T-helper 1 cell (primary cell): ENCODE data around the gene RAB8B.
"Not testable (repeated sequence)": the region's sequence is repeated elsewhere in the genome, so short reads cannot be mapped to it uniquely, and the experiment has no call there.

ENCODE experiments used
- DNase-seq, 5 donors: peaks; one replicate each; pipeline ENCODE4 v3.0.0-alpha.2; 2012 to 2020

RAB8B gene

DNA sequence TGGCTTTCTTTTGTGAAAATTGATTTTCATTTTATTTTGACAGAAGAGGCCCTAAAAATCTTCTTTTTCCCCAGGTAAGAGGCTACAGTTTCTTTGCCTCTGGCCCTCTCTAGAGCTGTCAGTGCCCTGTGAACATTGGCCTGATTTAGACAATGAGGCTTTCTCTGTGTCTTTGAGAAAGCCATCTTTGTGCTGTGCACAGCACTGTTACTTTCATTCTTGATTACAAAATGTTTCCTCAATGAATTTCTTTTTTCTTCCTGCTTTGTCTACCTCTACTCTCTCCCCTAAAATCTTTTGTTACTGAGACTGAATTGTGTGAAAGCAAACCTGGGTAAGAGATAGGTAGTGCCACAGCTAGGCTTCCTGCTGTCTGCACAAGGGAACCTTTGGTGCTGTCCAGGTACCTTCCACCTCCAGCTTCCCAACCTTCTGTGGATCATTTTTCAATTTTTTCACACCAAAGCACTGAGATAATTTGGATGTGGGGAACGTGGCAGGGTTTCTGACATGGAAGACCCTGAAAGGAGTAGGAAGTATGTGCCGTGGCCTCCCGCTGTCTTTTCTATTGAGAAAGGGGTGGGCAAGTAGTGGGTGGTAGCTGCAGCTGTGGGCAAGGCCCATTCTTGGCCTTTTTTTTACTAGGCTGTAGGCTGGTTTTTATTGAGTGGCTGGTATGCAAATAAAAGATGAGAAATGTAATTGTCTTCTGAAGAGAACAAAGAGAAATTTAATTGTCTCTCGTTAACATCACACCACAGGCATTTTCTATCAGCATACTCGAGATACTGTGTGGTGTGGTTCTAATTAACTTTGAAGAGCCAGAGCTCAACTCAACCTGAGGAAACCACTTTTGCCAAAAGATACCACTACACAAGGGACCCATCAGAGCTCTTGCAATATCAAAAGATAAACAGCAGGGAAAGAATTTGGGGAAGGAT is 21.0 kb downstream of the RAB8B start:
- DNase-seq: no peak

DNA sequence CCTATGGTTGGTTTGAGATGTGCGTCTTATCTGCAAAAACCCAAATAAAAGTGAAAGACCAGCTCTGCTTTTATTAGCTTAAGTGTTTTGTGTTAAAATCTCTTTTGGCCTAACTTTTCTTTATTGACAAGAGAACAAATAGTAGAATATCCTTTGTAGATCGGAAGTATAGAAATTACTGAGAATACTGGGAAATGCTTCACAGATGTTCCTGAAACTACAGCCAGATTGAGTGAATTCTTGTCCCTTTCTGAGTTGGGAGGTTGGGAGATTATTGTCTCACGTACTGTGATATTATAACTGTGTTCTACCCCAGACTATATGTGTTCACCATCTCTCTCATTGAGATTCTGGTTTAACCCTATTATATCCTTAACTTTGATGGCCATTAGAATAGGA is 21.7 kb downstream of the RAB8B start:
- DNase-seq: no peak

DNA sequence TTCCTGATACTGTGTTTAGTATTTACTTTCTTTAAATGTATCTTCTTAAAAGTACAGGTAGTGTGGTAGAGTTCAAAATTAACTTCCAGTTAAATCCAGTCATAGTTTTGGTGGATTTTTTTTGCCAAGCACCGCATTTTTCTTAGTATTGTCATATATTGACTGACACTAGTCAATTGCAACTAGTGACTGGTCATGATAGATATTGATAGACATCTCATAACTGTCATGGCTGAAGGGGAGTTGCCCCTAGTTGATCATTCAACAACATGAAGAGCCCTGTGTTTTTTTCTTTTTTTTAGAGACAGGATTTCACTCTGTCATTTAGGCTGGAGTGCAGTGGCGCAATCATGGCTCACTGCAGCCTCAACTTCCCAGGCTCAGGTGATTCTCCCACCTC is 22.1 kb downstream of the RAB8B start:
- DNase-seq: peak in 1 of 5 donors; percentile 22

DNA sequence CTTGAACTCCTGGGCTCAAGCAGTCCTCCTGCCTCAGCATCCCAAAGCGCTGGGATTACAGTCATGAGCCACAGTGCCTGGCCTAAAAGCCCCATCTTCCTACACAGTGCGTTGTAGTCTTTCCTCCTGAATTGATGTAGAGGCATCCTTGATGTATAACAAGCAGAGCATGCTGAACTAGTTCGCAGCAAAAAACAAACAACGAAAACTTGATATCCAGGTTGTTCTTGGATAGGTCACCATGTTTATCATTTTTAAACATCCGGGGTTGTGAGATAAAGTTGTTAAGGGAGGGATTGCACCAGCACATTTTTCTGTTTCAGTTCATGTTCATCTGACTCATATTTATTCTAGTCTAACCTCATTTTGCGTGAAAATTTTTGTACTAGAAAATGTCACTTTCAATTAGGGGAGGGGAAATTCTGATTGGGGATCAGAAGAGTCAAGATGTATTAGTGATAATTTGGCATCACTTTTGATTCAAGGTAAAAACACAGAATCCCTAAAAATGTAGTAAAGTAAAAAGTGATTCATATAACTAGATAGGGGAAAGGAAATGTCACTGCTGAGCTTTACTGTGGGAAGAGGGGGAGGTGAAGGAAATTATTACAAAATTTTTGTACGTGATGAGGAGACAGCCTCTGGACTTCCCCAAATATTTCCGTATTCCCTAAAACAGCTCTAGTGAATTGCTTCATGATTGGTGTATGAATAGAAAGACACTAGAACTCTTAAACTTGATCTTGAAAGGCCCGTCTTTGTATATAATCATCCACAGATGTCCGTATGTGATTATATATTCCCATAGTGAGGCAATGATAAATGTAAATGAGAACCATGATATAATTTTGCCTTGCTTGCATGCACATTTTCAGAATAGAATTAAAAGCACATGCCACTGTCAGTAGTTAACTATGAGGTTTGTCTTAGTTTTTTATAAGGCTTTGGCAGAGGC is 22.9 kb downstream of the RAB8B start:
- DNase-seq: peak in 1 of 5 donors; percentile 73

DNA sequence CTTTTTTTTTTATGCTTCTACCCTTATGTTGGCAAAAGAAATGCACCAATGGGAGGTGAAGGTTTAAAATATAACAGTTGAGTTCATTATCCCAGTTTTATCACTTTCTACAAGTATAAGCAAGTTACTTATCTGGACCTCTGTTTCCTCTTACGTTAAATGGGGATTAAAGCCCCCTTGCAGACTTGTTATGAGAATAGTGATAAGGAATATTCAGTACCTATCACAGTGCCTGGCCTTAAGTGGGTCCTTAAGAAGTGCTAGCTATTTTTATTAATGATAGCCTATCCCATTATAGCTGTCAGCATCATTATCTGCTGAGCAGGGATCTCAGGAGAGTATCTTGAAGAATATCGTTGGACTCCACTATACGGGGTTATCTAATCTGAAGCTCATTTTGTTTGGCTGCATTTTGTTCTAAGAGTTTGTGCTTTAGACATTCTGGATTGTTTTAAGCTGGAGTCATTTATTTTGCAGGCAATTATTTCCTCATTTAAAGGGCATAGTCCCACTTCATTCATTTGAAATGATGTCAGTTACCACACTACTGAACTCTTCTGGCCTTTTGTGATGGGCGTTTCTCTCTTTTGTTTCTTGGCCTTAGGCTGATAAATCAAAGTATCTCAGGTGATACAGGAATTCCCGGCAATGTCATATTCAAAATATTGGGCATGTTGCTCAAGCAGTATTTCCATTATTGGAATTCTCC is 28.8 kb downstream of the RAB8B start:
- DNase-seq: no peak

DNA sequence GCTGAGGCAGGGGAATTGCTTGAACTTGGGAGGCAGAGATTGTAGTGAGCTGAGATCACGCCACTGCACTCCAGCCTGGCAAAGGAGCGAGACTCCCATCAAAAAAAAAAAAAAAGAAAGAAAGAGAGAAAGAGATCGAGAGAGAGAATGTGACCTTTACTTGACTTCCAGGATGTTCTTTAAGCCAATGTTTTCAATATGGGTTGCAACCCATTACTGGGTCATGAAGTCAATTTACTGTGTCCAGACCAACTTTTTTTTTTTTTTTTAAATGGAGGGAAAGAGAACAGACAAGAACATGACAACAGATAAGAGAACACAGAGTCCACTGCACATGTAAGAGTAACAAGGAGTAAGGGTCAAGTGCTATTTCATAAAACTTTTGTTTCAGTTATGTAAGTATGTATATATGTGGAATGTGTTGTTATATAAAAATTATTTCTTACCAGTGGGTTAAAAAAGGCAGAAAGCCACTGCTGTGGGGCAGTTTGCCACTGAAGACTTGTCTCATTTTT is 29.8 kb downstream of the RAB8B start:
- DNase-seq: no peak

DNA sequence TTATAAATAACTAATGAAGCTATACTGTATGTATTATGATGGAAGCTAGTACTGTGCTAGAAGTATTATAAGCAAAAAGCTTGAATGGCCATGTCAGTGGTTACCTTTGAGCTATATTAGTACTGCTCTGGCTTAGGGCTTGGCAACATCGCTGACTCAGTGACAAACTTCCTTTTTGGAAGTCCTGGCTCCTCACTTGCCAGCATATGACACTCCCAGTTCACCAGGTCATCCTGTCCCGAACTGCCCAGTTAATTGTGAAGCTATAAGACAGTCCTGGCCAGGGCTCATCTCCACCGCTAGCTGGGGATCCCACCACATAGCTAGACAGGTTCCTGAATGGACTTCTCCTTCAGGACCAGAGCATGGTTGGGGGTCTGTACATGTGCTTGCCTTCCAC is 31.9 kb downstream of the RAB8B start:
- DNase-seq: no peak

DNA sequence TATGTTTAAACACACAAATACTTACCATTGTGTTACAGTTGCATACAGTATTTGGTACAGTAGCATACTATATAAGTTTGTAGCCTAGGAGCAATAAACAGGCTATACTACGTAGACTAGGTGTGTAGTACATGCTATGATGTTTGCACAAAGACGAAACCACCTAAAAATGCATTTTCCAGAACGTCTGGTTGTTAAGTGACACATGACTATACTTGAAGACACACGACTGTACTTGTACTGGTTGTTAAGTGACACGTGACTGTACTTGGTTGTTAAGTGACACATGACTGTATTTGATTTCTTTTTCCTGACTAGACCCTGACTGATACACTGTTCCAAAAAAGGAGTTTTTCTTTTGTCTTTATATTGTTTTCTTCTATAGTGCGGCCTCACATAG is 34.1 kb downstream of the RAB8B start:
- no peak for DNase-seq

DNA sequence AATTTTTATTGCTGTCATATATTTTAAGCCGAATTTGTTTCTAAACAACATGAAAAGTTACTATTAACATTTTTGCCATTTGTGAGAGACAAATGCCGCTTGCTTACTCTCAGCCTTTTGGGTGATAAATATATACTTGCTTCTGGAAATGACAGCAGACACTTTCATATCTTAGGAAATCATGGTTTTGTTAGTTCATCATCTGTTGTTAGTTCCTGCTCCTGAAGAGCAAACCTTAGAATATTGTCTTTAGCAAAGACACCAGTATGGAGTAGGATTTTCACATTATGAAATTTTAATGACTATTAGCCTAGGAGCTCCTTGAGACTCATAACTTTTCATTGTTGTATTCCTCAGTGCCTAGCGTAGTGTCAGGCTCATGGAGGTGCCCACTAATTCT is 36.0 kb downstream of the RAB8B start:
- DNase-seq: no peak

DNA sequence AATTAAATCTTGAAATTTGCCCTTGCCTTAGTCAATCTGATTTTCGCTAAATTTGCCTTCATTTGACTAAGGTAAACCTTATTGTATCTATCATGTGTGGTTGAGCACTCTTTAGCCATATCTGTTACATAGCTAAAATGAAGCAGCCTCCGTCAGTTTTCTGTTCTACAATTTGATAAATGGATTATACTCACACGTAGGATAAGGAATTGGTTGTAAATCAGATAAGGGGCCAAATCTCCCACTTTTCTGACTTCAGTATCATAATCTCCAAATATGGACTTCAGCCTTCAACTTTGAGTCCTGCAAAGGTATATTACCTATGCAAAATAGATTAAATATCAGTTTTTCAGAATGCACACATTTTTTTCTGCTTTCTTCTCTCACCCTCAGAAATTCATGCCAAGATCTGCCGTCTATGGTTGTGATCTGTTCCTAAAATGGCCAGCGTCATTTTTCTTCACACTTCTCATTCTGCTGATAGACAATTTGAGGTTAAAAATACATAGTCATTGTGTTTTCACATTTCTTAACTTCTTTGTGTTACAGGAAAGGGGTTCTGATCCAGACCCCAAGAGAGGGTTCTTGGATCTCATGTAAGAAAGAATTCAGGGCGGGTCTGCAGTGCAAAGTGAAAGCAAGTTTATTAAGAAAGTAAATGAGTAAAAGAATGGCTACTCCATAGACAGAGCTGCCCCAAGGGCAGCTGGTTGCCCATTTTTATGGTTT is 36.9 kb downstream of the RAB8B start:
- DNase-seq: no peak

DNA sequence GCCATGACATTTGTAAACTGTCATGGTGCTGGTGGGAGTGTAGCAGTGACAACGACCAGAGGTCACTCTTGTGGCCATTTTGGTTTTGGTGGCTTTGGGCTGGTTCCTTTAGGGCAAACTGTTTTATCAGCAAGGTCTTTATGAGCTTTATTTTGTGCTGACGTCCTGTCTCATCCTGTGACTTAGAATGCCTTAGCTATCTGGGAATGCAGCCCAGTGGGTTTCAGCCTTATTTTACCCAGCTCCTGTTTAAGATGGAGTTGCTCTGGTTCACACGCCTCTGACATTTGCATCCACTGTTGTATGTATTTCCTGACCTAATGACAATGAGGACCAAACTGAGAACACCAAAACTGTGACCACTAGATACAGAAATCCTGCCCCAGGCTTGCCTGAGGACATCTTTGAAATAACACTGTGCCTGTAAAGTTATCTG is 37.6 kb downstream of the RAB8B start:
- DNase-seq: no peak

DNA sequence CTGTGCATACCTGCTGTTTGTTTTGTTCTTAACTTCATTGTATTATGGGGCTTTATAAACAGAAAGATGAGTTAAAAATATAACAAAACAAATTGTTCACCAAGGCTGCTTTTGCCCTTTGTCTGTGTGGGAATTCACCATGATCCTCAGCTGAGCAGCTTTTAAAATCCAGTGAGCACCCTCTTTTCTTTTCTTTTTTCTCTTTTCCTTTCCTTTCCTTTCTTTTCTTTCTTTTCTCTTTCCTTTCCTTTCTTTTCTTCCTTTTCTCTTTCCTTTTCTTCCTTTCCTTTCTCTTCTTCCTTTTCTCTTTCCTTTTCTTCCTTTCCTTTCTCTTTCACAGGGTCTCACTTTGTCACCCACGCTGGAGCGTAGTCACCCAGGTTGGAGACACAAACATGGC is 38.3 kb downstream of the RAB8B start:
- no peak for DNase-seq

DNA sequence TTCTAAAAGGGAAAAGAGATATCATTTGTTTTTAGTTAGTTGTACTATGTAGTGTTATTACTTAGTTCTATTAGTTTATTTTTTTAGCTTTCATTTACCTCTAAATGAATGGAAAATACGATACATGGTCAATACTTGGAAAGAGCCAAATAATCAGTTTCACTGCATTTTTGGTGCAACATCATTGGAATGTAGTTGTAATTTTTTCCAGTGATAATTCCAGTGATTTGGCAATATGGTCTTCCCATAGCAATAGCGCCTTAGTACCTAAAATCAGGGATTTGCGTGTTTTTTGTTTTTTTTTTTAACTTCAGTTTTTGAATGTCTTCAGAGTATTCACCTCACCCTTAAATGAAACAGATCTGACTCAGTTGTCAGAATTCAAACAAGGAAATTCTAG is 41.8 kb downstream of the RAB8B start:
- DNase-seq: no peak

DNA sequence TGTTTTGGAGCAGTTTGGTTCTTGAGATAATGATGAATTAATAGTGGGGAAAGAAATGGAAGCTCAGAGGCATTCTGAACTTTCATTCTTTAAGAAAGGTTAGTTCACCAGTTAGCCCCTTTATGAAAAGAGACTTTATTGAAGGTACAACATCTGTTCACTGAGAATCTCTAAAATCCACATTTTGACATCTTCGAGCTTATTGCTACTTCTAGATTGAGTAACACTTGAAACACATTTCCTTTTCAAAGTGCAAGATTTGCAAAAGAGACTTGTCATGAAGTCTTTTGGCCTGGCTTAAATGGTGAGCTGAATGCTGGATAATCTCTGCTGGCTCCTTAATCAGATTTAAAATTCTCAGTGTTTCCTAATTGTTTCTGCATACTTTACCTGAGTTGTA is 42.3 kb downstream of the RAB8B start:
- peak in 1 of 5 donors; percentile 25 for DNase-seq

DNA sequence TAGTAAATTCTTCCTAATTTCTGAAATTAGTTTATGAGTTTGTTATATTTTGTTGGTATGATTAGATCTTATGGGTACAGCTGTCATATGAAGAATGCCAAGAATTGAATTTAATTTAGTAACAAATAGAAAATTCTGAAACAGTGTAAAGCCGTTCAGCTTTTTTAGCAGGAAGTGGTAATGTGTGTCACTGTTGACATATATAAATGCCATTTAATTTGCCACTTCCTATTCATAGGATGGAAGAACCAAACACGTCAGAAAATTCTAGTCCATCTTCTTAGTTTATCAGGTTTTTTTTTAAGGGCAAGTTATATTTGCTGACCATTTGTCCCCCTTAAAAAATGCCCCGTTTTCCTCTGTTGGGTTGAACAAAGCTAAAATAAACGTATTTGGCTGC is 43.0 kb downstream of the RAB8B start:
- peak in 1 of 5 donors; percentile 47 for DNase-seq

DNA sequence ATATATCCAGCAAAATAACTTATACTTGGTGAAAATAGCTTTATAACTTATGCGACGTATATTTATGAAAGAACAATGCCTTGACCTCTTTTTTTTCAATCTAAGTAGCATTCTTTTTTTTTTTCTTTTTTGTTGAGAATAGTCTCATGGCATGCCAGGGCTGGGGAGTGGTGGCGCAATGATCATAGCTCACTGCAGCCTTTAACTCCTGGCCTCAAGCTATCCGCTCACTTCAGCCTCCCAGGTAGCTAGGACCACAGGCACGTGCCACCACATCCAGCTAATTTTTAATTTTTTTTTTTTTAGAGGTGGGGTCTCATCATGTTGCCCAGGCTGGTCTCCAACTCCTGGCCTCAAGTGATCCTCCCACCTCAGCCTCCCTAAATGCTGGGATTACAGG is 43.5 kb downstream of the RAB8B start:
- DNase-seq: no peak

DNA sequence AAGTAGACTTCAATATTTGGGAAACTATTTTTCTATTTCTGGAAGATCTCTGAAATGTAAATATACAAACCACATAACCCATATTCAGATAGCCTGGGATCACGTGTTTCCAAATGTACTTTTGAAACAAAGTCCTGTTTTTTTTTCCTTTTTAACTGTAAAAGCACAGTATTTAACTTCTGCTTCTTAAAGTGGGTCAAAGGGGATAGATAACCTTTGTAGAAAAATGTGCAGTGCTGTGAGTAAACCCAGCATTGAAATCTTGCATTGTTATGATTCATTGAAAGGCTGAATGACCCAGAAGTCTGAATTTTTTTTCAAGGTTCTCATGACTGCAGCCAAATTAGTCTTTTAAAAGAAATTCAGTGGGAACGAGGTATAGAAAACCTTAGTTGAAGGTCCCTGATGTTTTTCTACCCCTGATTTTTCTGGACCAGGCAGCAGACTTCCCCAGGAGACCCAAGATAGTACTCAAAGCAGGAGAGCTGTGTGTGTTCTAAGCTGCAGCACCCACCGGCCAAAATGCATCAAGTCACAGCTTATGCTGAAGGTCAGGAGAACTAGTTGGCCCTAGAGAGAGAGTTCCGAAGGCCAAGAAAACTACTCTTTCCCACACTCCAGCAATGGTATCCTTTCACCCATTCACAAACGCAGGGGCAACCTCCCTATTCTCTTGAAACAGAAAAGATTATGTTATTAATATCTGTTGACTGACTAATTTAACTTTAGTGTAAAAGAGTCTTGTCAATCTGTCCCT is 44.4 kb downstream of the RAB8B start:
- no peak for DNase-seq

DNA sequence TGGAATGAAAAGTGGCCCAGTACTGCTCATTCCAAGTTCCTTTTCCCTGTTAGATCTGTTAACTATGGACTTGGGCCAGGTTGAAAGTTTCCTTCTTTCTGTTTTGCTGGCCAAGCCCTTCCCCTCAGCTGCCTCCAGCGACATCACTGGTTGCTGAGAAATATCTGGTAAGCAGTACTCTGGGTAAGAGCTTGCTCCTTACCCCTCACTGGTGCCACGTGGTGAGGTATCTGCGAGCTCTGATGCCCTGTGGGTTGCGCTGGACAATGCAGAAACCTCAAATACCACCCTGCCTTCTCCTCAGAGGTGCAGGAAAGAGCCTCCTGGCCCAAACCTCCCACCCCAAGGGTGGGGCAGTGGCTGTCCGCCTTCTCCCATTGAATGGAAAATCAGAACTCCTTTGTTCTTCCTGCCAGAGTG is 45.1 kb downstream of the RAB8B start:
- no peak for DNase-seq

DNA sequence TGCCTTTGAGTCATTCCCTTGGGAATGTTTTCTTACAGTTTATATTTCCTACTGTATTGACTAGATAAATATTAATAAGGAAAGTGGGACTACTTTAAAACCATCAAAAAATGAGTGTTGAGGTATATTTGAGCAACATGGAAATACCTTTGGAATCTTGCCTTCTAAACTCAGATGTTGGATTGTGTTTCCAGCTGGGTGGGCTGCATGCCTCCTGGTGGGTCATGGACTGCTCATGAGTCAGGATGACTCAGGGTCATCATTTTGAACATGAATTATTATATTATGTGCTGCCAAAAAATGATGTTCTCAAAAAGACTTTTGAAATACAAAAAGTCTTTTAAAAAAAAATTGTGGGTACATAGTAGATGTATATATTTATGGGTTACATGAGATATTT is 46.9 kb downstream of the RAB8B start:
- DNase-seq: no peak

DNA sequence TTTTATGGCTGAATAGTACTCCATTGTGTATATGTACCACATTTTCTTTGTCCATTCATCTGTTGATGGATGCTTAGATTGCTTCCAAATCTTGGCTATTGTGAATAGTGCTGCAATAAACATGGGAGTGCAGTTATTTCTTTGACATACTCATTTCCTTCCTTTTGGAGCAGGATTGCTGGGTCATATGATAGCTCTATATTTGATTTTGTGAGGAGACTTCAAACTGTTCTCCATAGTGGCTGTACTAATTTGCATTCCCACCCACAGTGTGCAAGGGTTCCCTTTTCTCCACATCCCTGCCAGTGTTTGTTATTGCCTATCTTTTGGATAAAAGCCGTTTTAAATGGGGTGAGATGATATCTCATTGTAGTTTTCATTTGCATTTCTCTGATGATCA is 47.7 kb downstream of the RAB8B start:
- DNase-seq: not testable (repeated sequence)

DNA sequence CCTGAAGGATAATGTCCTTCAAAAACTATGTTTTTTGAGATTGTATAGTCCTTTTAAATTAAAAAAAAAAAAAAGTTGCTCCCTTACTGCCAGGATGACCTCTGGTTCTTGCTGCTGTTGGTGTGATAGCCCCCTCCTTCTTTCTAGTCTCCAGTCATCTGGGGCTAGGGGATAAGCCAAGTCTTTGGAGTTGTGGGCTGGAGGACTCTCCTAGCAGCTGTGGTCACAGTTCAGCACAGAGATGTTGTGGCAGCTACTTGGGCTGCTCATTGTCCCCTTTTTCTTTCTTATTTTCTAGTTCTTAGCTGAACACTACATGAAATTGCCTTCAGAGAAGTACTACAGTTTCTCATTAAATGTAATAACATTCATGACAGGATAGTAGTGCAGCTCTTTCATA is 48.8 kb downstream of the RAB8B start:
- DNase-seq: no peak
